ENCODE measurements around the gene ADAMTSL3. TPM values are rescaled to one million over a fixed set of nuclear protein-coding genes. Genes with fewer than 3 reads are reported as not detected.
"Not testable (repeated sequence)": the region's sequence is repeated elsewhere in the genome, so short reads cannot be mapped to it uniquely, and the experiment has no call there.

The ADAMTSL3 gene
- polyA plus RNA-seq, 3 donors, result 2.4 to 4.7 (median 4.1) TPM

DNA sequence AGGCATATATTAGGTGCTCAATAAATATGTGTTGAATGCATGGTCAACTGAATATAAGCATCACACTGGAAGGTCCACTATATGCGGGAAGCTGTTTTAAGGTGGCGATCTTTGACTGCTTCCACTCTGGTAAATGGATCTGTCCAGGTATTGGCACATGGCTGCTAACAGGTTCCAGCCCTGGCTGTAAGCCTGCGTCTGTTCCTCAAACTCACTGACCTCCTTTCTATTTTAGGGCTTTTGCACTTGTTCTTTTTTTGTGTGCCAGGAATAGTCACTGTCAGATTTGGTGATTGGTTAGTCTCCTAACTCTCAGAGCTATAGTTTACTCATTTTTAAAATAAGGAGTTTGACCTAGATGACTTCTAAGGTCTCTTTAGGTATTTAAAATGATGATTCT is 46.2 kb downstream of the ADAMTSL3 start:
- DNase-seq, result no peak

DNA sequence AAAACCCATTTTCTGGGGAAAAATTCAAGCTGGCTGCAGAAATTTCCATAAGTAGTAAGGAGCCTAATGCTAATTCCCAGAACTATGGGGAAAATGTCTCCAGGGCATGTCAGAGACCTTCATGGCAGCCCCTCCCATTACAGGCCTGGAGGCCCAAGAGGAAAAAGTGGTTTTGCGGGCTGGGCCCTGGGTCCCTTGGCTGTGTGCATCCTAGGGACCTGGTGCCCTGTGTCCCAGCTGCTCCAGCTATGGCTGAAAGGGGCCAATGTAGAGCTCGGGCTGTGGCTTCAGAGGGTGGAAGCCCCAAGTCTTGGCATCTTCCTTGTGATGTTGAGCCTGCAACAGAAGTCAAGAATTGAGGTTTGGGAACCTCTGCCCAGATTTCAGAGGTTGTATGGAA is 48.4 kb downstream of the ADAMTSL3 start:
- DNase-seq, result not testable (repeated sequence)

DNA sequence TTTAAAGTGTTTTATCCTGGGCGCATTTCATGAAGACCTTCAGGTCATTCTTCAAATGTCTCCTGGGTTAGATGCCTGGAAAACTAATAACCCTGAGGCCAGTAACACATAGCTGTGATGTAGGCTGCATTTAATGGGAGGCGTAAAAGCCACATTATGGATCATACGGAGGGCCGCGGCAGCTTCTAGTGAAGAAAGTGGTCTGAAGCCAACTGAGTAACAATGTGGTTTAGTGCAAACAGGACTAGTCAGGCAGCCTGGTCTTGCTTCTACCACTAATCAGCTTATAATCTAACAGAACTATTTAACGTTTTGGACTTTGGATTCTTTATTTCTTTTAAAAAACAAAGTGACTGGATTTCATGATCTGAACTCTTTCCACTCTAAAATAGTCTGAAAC is 54.4 kb downstream of the ADAMTSL3 start:
- DNase-seq, result no peak

DNA sequence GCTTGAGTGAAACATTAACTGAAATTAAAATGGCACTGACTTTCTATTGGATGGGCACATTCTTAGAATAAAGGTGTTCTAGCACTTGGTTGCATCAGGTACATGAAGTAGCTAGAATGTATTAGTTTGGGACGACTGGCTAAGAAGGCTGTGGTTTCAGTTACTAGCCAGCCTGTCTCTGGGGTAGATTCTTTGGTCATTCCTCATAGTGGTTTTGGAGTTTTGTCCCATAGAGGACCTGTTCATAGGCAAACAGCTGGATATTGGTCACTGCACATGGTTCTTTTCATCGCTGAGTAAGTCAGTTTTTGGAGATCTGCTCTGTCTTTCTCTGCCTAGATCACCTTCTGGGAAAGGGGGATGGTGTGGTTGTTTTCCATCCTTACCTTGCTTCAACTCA is 55.3 kb downstream of the ADAMTSL3 start:
- no peak for DNase-seq

DNA sequence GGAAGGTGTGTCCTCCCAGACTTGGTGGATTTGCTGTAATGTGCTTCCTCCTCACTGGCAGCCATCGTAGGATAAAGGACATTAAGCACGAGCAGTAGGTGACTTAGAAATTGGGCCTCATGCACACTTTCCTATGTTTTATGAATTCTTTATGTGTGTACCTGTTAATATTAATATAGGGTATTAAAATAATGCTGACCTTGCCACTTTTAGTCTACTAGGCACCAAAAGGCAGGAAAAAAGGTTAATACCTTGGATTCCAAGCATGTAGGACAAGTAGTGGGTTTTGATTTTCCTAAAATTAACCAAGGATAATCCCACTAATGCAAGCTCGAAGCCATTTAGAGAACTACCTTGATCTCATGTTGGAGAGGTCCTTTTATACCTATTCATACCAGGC is 55.9 kb downstream of the ADAMTSL3 start:
- no peak for DNase-seq

DNA sequence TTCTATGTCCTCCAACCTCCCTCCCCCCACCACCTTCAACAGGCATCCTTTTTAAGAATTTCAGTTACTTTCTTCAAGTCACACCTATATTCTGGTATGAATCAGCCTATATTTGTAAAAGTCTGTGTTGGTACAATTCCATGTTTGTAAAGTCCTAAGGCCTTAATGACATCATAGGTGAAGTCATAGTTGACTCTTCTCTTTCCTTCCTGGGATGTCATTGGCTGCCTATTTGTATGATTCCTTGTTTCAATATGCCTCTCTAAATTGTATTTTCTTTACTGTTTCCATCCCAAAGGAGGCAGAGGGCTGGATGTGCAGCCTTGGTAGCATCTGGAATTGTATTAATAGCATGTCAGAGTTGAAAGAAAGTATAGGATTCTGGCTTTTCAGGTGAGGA is 56.5 kb downstream of the ADAMTSL3 start:
- DNase-seq, result no peak

DNA sequence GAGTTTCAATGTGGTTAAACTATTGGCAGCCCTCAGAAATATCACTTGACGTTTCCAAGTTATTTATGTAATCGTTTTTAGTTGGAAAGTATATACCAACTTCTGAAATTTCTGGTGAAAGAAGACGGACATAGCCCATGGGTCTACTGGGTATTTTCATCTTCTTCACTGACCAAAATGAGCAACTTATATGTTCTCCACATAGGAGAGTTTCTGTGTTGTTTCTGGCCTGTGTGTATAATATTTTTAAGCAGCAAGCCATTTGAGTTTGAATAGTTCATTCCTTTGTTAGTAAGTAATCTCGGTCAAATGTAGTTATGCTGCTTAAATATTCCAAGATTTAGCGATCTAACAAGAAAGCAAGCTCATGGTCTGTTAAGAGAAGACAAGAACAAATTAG is 57.3 kb downstream of the ADAMTSL3 start:
- DNase-seq, result no peak

DNA sequence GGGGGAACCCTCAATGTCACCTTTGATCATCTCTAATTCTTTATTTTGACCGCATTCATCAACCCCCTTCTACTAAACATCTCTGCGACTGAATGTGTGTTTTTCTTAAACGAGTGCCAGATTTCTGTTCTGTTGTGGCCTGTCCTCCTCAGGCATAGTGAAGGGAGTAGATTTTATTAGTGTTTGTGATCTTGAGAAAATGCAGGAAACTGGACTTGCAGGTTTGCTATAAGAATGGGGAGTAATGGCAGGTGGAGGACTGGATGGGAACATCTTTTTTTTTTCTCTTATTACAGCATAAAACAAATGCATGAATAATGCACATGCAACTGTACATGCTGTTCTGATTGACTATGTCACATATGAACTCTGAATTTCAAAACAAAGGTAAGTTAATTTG is 59.3 kb downstream of the ADAMTSL3 start:
- no peak for DNase-seq

DNA sequence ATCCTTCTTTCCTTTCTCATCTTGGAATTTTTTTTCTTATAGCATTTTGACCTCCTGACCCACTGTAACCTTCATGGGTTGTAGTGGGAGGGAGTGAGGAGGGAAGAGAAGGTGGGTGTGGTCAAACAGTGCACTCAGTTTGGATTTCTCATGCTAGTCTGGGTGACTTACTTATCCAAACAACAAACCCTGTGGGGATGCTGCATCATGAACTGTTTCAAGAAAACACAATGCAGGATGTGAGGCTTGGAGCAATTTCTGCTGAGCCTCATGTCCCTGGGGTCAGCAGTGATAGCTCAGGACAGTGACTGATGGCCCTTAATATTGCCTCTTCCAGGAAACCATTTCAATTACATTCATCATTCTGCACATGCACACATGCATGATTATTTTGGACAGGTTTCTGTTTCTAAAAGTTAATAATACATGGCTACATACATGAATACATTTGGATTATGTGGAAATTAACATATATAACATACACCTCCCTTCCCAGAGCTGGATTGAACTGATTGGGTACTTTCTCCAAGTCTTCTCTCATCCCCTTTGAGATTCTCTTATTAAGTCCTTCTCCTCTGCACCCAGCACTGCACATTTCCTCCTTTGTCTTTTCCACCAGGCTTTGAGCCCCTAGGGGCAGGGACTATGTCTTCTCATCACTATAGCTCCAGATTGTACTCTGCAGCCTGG is 61.2 kb downstream of the ADAMTSL3 start:
- DNase-seq, result no peak

DNA sequence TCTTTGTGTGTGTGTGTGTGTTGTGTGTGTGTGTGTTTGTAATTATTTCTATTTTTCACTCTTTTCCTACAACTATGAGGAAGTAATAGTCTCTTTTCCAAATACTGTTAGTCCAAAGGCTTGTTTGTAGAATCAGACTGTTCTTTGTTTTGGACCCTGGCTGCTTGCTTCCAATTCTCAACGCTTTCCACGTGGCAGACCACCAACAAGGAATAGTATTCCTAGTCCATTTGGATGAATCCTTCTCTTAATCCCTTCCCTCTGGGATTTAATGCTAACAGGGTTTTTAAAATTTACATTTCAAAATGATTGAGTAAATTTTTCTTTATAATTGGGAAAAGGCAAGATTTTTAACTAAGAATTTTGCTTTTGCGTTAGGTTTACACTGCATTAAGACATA is 62.7 kb downstream of the ADAMTSL3 start:
- no peak for DNase-seq

DNA sequence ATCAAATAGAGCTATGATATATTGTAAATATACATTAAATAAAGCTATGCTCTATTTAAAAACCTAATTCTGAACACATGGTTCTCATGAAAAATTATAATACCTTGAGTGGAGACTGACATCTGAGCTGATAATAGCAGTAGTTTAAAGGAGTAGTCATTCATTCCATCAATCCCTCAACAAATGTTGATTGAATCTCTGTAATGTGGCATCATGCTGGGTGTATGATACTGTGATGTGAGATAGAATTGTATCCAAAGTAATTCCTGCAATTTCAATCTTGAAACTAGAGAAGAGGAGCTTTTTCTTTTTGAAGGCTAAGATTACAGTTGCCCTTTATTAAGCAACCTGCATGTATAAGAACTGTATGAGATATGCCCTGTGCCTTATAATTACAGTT is 63.1 kb downstream of the ADAMTSL3 start:
- DNase-seq, result no peak

DNA sequence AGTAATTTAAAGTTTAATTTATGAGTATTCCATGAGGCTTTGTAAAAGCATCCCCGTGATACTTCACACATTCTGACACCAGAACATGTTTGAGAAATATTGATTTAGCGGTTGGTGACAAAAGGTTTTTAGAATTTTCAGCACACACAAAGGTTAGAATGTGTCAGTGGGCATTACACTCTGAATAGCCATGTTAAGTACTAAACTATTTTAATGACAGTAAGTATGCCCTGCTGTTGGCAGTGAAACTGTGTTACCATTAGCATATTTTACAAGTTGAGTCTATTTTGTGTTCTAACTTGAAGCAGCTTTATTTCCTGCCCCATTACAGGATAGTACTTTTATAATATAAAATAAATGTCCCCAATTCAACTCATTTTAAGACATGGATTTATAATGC is 66.5 kb downstream of the ADAMTSL3 start:
- DNase-seq, result no peak

DNA sequence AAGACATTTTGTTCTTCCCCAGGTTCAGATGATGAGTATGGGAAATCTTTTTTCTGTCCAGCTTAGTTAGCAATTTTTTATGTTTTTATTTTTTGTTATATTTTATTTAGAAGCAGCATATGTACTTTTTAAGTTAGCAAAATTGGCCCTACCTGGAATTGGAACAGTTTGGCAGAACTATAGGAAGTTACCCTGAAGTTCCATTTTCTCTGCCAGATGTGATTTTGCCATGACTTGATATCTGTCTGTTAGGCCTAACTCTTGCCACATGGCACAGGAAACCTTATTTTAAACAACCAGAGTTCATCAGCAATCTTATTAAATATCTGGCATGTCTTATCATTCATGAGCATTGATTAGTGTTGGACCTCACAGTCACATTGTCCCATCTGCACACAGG is 67.1 kb downstream of the ADAMTSL3 start:
- DNase-seq, result no peak

DNA sequence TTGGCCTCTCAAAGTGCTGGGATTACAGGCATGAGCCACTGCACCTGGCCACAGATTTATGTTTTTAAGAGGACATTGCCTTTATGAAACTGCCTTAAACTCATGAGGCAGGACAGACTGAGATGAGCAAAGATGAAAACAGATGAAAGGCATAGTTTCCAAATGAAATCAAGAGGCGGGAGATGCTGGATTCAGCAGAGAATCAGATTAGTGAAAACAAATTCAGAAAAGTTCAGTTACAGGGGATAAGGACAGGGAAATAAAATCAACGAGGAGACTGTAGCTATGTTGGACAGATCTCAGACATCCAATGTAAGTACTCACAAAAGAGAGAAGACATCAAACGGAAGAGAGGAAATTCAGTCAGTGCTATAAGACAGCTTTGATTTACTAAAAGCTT is 68.1 kb downstream of the ADAMTSL3 start:
- no peak for DNase-seq

DNA sequence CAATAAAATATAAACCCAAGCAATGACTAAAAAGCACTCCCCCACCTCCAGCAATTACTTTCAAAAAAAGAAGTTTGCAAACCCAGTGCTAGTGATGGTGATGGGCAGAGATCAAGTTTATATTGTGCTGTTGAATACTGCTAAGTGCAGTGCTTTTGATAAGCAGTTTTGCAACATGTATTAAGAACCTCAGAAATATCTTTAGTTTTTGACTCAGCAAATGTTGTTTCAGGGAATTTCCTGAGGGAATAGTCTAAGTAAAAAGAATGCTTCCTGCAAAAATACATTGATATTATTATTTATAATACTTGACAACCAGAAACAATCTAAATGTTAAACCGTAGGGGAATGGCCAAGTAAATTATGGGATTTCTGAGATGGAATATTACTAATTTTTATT is 69.3 kb downstream of the ADAMTSL3 start:
- no peak for DNase-seq

DNA sequence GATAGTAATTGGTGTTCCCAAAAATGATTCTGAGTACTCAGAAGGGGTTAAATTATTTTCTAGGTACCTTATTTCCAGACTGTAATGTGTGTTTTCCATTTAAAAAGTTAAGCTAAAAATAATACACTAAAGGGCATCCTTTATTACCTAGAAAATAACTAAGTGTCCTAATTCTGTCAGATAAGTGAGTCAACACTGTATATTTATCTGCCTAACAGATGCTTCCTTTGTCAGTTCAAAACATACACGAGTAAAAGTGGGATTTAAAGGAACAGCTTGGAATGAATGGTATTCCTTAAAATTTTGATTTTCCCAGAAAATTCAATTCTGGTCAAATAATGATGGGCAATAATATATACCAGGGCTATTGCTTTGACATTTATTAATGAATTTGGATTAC is 78.3 kb downstream of the ADAMTSL3 start:
- DNase-seq, result no peak

DNA sequence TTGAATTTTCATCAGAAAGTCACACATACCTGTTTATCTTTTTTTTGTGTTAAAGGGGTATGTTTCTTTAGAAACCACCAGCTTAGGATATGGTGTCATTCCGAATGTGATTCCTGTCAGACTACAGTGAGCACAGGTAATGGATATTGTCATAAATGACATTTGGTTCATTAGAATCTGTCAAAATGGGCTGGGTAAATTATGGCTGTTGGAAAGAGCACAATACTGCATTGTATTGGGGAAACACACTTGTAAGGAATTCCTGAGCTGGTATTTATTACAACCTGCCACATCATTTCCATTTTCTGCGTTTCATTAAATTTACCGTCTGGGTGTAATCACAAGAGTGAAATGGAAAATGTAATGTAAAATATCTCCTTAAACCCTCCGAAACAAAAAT is 78.8 kb downstream of the ADAMTSL3 start:
- DNase-seq, result no peak

DNA sequence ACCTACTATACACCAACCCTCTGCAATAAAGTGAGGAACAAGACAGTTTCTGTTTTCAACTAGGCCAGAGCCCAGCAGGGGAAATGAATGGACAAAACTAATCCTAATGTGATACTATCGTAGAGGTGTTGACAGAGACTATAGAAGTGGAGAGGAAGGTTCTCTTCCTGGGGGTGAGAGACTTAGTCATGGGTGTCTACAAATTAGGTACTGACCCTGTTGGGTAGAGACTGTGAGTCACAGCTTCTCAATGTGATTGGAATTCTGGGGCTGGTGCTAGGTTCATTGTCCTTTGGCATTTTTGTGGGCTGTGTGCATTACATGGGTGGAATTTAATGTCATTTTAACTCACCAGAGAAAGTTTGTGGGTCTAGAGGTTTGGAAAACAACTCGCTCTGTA is 79.3 kb downstream of the ADAMTSL3 start:
- no peak for DNase-seq

DNA sequence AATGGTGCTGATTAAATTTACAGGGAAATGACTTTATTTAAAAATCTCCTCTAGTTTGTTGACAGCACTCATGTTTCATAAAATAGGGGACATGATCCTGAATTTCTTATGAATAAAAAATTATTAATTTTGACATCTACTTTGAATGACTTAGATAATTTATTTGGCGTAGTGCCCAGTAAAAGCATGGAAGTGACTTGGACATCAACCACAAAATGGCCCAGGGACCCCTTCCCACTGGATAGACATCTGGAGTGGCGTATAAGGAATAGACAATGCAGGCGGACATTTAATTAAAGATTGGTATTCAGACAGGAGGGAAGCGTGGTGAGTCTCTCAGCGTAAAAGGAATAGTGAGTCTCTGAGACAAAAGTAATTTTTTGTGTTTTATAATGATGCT is 79.8 kb downstream of the ADAMTSL3 start:
- DNase-seq, result no peak

DNA sequence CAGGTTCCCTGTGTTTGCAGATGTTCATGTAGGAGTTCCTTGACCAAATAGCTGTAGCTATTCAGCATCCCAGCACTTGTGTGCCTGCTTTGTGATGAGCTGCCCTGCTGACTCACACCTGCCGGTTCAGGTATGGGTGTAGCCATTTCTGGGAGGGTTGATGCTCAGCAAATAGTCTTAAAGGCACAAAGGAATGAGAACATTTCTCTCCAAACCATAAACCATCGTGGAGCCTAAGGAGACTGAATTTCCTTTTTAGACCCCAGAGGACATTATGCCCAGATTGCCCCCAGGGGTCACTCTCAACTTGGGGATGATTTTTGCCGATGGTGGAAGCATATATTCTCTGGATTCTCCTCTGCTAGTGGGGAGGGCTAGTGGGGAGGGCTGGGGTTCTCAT is 80.6 kb downstream of the ADAMTSL3 start:
- no peak for DNase-seq

DNA sequence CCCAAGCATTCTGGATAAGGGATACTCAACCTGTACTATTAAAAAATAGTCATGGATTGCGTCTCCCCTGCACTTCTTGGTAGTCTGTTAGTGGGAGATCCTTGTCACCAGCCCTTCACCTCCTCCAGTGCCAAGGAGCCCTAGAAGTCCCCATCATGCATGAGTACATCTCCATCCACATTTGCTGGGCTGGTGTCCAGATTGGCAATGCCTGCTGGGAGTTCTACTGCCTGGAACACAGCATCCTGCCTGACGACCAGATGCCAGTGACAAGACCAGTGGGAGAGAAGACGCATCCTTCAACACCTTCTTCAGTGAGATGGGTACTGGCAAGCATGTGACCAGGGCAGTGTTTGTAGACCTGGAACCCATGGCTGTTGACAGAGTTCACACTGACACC is 85.7 kb downstream of the ADAMTSL3 start:
- DNase-seq, result no peak

DNA sequence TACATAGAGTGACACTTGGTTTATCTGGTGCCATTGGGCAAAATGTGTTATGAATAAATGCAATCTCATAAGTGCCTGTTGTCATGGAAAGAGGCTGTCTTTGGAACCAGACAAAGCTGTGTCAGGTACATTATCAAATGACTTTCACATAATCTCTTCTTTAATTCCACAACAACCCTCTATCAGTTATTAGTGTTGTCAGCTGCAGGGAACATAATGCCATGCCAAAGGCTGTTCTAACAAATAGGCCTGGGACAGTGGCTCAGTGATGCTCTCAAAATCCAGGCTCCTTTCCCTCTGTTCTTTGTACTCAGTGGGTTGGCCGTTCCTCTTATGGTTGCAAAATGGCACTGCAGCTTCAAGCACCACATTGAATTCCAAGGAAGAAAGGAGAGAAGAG is 91.8 kb downstream of the ADAMTSL3 start:
- no peak for DNase-seq

DNA sequence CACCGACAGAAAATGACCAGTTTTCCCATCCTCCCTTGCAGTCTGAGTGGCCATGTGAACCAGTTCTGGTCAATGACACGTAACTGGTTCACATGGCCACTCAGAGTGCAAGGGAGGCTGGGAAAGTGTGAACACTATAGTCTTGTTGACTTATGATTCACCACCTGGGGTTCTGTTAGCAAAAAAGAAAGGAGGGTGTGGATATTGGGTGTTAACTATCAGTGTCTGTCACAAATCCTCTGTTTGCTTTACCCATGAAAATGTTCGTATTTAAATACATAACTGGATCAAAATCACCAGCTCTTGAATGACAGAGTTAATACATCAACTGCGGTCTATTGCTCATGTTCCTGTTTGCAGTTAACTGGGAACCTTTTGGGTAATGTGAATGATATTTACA is 92.3 kb downstream of the ADAMTSL3 start:
- no peak for DNase-seq

DNA sequence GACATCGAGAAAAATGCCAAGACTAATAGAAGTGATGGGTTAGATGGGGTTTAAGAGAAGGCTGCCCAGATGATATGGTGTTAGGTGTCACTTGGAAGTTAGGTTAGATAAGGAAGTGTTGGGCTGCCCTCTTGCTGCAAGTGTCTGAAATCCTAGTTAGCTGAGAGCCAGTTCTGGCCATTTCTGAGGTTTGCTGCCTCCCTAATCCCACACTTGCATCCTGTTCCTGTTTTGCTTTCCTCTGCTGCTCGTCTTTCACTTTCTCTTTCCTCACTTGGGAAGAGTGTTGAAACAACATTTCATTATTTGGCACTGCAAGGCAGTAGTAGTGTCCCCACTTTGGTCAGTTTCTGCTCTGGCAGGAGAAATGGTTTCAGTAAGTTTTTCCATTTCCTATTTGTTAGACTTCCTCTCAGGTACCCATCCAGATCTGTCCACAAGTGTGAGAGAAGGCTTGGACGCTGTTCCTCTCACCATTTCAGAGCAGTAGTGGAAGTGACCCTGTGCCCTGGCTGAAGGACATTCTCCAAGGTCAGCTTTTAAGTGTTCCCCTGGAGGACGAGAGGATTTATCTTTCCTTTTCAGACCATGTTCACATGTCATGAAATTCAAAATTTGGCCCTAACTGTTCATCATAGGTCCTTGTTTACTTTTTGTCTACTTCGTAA is 93.3 kb downstream of the ADAMTSL3 start:
- no peak for DNase-seq

Measured in renal pelvis (tissue), 4 donors.